ENCODE measurements around the gene ZNF267.
"Not testable (repeated sequence)": the region's sequence is repeated elsewhere in the genome, so short reads cannot be mapped to it uniquely, and the experiment has no call there.

Gene ZNF267

DNA sequence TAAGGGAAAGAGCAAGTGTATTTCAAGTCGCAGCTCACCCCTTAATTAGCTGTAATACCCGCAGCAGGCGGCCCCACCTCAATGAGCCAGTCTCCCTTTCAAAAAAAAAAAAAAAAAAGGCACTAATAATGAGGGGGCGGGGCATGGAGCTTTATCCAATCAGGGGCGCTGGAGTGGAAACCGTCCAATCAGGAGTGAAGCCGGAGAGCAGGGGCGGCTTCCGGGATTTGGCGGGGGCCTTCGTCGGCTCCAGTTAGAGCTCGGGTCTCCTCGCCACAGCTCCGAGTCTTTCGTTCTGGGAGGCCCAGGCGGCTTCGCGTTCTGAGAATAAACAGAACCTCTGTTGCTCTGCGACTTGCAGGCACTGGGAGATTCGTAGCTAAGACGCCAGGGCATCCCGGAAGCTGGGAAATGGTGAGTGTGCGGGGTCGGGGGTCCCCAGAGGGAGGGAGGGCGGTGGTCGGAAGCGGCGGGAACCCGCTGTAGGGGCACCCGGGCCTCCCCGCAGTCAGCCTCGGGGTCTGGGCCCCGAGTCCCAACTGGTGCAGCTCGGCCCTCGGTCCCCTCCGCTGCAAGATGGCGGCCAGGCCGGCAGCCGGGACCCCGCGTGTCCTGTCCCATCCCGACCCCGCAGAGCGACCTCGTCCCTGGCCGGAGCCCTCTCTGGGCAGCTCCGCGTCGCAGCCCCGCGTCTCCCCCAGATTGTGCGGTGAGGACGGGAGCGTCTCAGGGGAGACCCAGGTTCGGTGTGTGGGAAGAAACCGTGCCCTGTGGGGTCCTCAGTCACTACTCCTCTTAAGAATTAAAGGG is at the start of gene ZNF267:
ZNF267 (plus strand) TSS at position 252 of the 810 bp plus-strand sequence; CDS start at position 412, 160 bp downstream.
- DNase-seq, result peak; percentile 81 to 84

- no peak for DNase-seq
These were observed 40.6 kb upstream of the ZNF267 start for GRCh38 chr16:31833047-31833446.

GRCh38 chr16:31836396-31836795 is 37.2 kb upstream of the ZNF267 start:
- DNase-seq, result not testable (repeated sequence)

DNA sequence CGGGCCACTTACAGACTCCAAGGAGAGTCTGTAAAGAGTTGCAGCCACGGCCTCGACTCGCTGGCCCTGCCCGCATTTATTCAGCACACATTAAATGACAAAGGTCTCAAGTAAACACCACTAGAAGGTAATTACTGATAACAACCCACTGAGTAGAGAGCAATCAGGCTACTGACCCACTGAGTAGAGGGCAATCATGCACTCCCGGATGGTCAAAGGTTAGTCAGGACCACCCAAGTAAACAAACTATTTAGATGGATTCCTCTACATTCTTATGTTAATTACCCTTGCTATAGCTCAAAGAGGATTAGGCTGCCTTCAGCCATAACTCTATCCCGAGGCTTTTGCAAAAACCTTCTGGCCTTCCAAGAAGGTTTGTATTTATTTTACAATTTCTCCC is 30.7 kb upstream of the ZNF267 start:
- DNase-seq, result no peak

DNA sequence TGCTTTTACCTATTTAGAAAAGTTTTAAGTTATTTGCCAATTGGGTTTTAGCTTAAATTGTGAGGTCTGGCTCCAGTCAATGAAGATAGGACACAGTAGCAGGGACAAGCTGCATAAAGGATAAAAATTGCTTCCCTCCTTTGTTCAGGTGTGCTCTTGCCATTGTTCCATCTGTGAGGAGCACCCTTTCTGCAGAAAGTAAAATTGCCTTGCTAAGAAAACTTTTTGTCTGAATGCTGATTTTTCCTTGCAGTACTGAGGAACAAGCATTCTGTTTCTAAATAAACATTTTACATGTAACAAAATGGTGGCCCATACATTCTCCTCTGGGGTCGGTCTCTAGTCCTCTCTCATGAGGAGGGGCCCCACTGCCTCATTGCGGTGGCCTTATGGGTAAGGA is 25.0 kb upstream of the ZNF267 start:
- not testable (repeated sequence) for DNase-seq

- DNase-seq, result no peak
These were observed 20.3 kb upstream of the ZNF267 start for GRCh38 chr16:31853291-31853690.

DNA sequence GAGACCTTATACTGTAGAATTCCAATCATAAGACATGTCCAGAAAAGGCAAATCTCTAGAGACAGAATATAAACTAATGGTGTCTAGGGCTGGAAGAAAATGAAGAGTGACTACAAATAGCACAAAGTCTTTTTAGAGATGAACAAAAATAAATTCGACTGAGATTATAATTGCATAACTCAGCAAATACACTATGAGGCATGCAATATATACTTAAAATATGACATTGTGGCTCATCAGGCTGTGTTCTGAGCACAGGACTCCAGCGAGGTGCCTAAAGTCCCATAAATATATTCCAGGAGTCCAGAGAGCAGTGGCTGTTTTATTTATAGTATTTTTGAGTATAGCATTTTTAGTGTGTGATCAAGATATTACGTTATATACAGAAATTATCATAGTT is 13.1 kb upstream of the ZNF267 start:
- no peak for DNase-seq

- DNase-seq, result no peak
These were observed 12.2 kb upstream of the ZNF267 start for GRCh38 chr16:31861455-31861854.

DNA sequence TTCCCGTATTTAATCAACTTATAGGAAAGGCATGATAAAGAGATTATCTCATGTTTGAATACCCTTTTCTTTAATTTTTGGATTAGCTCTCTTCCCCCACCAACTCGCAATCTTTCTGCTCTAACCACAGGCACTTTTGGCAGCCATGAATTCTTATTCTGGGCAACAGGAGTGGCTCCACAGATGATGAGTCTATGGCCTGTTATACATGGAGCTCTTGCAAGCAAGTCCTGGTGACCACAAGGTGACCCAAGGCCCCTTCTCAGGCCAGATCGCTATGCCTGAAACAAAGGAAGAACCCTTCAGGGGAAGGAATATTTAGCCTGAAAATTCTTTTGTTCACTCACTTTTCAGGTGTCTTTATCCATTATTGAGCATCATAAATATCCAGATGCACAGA is 10.8 kb upstream of the ZNF267 start:
- DNase-seq, result no peak

- no peak for DNase-seq
These were observed 5.4 kb upstream of the ZNF267 start for GRCh38 chr16:31868164-31868563.

DNA sequence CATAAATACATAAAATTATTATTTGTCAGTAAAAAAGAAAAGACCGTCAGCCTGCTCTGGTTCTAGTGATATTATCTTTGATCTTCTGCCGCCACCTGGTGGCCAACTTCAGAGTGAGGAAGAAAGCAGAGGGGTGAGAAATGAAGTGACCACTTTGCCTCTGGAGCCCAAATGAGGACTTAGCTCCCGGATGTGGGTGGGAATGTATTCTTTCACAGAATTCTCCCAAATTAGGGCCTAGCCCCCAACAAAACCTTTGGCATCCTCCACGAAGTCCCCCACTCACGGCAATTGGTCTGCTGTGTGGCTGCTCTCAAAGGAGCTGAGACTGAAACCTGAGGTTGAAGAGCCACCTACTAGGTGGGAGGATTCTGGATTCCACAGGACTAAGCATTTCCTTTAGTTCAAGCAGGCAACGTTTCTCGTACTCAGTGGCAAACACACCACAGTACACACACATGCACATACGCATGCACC is 4.9 kb upstream of the ZNF267 start:
- peak; percentile 39 to 54 for DNase-seq

GRCh38 chr16:31869511-31870201 is 4.0 kb upstream of the ZNF267 start:
- no peak for DNase-seq

GRCh38 chr16:31870809-31871208 is 2.8 kb upstream of the ZNF267 start:
- no peak for DNase-seq

DNA sequence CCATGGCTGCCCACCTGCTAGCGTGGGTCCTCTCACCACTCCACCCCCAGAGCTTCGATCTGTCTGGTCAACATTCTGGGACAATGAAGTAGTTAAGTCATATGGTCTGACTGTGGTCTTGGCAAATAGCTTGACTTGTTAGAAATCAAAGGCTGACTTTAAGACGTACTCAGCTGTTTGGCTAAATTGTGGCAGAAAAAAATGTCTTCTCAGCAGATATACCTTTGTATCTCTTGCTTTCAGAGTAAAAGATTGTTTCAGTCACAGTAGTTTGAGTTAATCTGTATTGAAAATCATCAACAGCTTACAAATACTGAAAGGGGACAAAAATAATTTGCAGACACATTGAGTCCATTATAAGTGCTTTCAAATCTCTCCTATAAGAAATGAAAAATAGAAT is 2.1 kb upstream of the ZNF267 start:
- DNase-seq, result no peak

- DNase-seq, result no peak
These were observed 1.4 kb upstream of the ZNF267 start for GRCh38 chr16:31872201-31872600.

DNA sequence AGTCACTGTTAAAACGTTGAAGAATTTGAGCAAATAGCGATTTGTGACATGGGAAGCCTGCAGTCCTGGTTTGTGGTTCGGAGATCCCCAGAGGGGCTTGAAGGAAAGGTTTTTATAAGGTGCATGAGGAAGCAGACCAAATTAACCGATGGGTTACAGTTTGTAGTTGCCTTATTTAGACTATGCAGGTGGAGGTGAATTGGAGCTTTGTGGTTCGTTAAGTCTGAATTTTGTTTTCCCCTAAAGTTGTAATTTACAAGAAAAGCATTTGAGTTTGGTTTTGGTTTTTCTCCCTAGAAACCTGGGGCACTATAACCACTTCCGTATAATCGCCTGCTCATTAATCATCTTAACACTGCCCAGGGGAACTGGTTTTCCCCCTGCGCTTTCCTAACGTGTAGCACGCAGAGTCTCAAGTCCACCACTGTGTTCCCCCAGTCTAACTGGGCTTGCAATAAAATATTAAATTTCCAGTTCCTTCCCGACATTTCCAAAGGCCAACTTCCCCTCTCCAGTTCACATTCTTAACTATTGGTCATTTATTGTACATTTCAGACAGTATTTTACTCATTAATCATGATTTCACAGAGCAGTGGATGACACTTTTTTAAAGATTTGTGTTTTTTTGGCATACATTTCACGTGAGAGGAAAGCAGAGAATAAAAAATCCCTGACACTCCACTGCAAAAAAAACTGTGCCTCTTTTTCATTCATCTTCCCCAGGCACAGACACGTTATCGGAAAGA is 932 bp downstream of the ZNF267 start:
- peak in 1 of 2 experiments; percentile 11 for DNase-seq

DNA sequence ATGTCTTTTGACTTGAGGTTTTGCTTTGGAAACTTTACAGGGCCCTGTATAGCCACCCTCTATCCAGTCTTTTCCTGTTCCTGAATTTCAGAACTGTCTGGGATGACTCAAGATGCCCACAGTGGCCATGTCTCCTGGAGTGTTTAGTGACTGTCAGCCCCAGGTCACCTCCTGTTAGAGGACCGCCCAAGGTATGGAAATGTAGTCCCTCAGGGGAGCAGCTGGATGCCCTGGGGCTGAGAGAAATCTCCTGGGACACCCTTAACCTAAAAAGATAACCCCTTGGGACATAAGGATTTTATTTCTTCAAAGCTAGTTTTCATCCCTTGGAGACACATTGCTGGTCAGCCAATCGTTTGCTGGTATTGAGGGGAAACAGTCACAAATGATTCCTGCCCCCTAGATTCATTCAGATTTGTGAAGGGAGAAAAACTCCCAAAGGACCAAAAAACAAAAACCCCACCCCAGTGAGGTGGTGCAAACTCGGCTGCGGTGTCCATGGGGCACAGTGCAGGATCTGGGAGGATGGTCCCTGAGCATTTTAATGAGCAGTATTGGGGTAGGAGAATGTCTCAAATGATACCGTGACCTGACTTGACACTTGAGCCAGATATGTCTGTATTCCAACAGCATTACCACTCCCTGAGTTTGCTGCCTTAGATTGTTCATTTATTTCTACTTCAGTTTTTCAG is 1.7 kb downstream of the ZNF267 start:
- no peak for DNase-seq

GRCh38 chr16:31875928-31876547 is 2.4 kb downstream of the ZNF267 start:
- no peak for DNase-seq

DNA sequence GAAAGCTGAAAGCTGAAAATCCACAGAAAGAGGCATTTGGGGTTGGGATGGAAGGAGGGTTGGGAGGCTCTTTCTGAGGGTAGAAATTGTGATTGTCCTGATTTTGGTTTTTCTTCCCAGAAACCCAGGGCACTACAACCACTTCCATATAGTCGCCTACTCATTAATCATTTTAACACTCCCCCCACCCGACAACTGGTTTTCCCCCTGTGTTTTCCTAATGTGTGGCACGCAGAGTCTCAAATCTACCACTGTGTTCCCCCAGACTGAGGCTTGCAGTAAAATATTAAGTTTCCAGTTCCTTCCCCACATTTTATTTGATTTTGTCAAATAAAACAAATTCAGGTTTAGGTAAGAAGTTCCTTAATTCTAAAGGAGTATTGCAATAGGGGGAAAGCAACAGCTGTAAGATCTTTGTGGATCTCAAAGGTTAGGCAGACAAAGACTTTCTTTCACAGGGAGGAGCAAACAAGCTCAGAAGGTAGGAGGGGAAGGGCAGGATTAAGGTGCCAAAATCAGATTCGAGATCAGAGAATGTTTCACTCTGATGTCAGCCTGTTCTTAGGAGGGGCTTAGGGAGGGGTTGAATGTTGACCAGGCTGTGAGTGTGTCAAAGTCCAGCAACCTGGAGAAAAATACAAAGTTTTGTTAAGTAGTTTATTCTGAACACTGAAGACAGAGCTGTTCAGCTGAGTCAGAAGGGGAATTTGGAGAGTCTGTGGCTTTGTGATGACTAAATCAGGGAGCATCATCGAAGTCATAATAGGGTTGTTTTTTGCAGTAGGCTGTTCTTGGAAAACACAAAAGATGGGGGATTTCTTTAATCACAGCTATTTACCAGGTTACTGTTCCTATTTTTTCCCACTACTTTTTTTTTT is 3.6 kb downstream of the ZNF267 start:
- DNase-seq, result no peak

DNA sequence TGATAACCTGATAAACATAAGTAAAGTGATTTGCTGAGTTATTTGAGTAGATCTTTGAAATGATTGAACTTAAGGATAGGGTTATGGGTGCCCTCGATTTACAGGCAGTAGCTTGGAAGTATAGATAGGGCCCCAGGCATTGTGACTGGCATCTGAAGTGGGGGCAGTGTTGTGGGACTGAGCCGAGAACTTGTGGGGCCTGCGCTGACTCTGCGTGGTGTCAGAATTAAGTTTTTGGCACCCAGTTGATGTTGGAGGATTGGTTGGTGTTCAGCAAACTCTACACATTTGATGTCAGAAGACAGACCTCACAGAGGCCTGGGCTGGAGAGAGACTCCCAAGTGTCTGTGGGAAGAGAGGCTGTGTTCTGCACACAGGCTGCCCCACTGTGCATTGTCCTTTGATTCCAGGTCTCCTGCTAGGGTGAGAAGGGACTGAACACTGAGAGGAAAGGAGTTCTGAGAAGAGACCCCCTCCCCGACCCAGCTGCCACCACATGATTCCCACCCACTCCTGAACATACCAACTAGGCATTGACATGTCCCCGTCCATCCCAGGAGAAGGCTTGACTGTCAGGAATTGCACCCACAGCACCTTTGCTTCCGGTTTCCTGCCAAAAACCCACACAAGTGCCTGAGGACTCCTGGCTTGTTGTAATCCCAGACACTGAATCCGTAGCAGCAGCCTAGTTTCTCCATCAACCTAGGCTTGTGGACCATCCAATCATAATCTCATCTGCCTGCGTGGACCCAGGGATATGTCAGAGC is 4.5 kb downstream of the ZNF267 start:
- no peak for DNase-seq

- DNase-seq, result no peak
These were observed 6.3 kb downstream of the ZNF267 start for GRCh38 chr16:31879937-31880321.
